ENCODE results near the gene RPL3.
A peak's percentile ranks its signal among the peaks of the same experiment; 100 is the strongest.
"Not testable (repeated sequence)": the region's sequence is repeated elsewhere in the genome, so short reads cannot be mapped to it uniquely, and the experiment has no call there.

RPL3 gene

DNA sequence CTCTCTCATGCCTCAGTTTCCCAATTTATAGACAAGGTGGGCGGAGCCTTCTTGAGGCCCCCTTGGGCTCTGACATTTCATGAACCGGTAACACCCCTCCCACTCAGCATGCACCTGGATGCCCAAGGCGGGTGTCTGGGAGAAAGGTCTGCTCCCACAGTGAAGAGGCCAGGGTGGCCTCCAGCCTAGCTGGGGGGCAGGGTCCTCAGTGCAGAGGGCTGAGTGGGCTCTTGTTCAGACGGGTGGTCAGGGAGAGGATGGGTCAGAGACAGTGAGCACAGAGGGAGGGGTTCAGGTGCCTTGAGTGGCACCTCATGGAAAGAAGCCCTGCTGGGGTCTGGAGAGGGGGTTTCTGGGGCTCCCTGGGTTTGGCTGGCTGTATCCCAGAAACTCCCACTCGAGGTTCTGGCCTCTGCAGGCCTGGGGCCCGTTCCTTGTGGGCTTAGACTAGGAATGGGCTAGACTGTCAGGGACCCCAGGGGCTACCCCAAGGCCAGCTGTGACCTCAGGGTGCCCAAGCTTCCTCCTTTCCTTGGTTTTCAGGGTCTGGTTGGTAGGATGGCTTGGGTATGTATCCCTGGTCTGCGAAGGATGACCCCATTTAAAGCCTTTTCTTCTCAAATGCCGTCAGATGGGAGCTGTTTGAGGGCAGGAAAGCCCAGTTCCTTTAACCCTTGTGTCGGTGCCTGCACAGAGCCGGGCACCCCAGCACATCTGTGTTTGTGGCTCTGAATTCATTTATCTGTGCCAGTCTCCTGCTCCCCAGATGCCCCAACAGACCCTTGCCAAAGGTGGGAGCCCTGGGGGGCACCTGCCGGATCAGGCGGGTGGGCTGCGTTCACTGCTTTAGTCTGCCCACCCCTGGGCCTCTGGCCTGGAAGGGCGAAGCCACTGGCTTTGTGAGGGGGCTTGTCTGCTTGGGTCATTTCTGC, 31.6 kb upstream of the RPL3 start:
- DNase-seq: no peak

- DNase-seq: no peak
Measured at GRCh38 chr22:39349967-39350726, 30.7 kb upstream of the RPL3 start, which contains the start of gene SYNGR1. Gene SYNGR1 (plus strand): TSS chr22:39349991. CDS start chr22:39350011, 20 bp downstream.

DNA sequence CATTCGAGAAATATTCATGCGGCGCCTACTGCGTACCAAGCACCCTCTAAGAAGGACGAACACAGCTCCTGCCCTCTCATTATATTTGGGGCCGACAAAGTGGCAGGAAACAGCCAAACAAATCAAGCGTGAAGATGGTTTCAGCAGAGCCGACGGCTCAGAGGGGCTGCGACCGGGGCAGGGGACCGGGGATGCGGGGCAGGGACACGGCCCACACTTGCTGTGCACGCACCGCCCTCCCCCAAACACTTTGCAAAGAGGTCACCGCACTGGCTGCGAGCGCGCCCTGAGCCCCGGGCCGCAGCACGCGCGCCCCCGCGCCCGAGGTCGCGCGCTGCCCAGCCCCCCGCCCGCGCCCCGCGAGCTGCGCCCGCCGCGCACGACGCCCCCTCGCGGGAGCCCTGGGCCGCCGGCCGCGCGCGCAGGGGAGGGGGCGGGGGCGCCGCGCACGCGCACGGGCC, 30.1 kb upstream of the RPL3 start:
- DNase-seq: peak; percentile 21 to 78

GRCh38 chr22:39348909-39349505, 29.6 kb upstream of the RPL3 start:
- peak in 1 of 2 experiments; percentile 27 for DNase-seq

- no peak for DNase-seq
Measured at GRCh38 chr22:39345231-39345630, 25.8 kb upstream of the RPL3 start.

DNA sequence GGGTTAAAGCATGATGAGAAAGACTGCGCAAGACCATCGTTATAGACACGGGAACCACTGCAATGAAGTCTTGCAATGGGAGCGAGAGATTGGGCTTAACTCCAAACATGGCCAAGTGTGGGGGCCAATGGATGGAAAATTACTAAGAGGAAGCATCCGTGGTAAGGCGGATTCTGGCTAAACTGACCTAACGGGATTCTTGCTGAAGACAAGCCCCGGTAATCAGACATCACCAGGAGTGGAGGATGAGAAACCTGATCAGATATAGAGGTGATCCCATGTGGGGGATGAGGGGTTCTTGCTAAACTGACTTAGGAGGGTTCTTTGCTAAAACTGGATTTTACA, 24.6 kb upstream of the RPL3 start:
- no peak for DNase-seq

DNA sequence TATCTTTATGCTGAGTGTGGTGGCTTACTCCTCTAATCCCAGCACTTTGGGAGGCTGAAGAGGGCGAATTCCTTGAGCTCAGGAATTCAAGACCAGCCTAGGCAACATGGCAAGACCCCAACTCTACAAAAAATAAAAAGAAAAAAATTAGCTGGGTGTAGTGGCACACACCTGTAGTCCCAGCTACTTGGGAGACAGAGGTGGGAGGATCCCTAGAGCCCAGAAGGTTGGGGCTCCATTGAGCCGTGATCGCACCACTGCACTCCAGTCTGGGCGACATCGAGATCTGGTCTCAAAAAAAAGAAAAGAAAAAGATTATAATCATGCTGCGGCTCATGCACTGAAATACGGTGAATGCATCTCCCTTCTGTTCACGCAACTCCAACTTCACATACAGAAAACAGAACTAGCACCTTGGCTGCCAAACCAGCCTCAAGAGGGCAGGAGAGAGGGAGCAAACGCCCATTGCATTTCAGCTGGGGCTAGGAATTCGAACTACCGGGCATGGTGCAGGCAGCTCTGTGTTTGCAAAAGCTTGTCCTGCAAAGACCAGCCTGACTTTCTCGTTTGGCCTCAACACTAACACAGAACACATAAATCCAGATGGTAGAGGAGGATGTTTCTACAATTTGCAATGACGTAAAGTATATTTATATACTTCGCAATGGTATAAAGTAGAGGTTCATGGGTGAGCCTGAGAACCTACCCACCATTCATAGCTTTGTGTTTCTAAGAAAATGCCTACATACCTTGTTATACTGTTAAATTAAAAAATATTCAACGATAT, 24.0 kb upstream of the RPL3 start:
- peak; percentile 13 to 21 for DNase-seq

DNA sequence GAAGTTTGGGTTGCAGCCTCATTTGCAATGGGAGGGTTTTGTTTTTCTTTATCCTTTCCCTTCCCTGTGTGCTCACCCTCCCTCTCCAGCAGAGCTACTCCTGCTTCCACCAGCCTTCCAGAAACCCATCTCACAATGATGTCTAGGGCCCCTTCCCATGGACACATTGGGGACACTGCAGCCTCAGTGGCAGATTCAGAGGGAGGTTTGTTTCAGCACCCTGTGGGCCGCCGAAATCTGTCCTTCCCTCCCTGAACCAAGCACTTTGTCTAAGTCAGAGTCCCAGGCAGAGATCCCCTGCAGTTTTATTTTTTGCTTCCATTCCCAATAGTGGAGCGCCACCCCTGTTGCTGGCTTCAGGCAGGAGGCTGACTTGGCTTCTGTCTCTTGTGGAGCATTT, 21.8 kb upstream of the RPL3 start:
- DNase-seq: no peak

DNA sequence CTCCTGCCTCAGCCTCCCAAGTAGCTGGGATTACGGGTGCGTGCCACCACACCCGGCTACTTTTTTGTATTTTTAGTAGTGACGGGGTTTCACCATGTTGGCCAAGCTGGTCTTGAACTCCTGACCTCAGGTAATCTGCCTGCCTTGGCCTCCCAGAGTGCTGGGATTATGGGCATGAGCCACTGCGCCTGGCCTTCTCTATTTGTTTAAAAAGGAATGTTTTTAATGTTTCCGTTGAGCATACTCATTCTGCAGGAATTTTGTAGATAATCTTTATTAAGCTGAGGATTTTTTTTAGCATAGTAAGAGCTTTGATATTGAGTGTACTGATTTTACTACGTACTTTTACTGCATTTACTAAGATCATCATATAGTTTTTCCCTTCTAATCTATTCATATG, 20.4 kb upstream of the RPL3 start:
- DNase-seq: not testable (repeated sequence)

DNA sequence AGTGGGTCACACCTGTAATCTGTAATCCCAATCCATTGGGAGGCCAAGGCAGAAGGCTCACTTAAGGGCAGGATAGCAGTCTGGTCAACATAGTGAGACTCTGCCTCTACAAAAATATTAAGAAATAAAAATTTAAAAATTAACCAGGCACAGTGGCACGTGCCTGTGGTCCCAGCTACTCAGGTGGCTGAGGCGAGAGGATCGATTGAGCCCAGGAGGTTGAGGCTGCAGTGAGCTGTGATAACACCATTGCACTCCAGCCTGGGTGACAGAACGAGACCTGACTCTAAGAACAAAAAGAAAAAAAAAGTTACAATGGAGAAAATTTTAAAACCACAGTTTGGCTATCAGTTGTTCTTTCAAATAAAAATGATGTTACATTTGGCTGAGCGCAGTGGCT, 17.0 kb upstream of the RPL3 start:
- DNase-seq: no peak

DNA sequence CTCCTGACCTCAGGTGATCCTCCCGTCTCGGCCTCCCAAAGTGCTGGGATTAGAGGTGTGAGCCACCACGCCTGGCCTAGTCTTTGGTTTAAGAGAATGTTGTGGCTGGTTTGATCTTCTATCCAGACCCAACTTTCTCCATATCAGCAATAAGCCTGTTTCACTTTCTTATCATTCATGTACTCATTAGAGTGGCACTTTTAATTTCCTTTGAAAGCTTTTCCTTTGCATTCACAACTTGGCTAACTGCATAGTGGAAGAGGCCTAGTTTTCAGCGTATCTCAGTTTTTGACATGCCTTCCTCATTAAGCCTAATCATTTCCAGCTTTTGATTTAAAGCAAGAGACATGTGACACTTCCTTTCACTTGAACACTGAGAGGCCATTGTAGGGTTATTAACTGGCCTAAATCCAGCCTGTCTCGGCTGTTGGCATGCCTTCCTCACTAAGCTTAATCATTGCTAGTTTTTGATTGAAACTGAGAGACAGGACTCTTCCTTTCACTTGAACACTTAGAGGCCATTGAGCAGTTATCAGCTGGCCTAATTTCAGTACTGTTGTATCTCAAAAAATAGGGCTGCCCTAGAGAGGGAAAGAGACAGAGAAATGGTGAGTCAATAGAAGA, 13.1 kb upstream of the RPL3 start:
- no peak for DNase-seq

GRCh38 chr22:39330553-39330952, 11.1 kb upstream of the RPL3 start:
- DNase-seq: not testable (repeated sequence)

GRCh38 chr22:39327995-39328754, 8.8 kb upstream of the RPL3 start:
- DNase-seq: no peak

DNA sequence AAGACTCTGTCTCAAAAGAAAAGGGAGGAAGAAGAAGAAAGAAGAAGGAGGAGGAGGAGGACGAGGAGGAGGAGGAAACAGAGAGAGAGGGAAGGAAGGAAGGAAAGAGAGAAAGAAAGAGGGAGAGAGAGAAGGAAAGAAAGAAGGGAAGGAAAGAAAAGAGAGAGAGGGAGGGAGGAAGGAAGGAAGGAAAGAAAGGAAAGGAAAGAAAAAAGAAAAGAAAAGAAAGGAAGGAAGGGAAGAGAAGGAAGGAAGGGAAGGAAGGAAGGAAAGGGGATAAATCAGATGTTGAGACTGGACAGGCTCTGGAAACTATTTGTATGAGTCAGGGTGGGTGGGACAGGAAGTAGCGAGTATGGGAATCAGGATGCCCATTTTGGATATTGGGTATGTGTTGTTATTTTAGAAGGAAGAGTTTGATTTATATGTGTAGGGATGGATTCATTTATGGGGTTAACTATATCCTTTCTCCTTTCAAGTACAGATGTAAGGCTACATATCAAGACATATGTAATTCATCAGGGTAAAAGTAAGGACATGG, 6.0 kb upstream of the RPL3 start:
- no peak for DNase-seq

- not testable (repeated sequence) for DNase-seq
Measured at GRCh38 chr22:39320616-39321029, 1.2 kb upstream of the RPL3 start.

- DNase-seq: no peak
Measured at GRCh38 chr22:39318507-39319283, 728 bp downstream of the RPL3 start.

DNA sequence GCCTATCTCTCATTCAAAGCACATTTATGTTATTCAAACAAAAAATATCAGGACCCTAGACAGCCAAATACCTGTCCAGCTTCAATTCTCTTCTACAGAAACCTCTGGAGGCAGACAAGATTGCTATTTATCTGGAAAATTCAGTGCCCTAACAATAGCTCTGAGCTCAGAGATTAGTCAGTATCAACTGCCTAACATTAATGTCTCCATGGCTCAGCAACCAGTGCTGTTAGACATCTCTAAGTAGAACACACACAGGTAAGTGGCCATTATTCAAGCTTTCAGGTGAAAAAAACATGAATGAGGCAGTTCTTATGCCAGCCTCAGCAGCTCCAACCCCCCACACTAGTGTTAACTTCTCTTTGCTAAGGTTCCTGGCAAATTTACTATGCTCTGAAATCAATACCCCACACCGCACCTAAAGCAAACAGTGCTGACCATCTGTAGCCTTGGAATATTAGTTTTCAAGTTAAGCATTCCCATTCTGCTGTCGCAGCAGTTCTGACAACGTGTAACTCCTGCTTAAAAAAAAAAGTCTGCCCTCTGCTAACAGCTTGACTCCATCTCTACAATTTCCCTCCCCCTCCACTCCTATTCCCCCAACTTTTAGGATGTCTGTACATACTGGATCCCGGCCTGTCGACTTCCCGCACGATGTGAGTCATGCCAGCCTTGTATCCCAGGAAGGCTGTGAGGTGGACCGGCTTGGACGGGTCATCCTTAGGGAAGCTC, 1.5 kb downstream of the RPL3 start:
- no peak for DNase-seq

DNA sequence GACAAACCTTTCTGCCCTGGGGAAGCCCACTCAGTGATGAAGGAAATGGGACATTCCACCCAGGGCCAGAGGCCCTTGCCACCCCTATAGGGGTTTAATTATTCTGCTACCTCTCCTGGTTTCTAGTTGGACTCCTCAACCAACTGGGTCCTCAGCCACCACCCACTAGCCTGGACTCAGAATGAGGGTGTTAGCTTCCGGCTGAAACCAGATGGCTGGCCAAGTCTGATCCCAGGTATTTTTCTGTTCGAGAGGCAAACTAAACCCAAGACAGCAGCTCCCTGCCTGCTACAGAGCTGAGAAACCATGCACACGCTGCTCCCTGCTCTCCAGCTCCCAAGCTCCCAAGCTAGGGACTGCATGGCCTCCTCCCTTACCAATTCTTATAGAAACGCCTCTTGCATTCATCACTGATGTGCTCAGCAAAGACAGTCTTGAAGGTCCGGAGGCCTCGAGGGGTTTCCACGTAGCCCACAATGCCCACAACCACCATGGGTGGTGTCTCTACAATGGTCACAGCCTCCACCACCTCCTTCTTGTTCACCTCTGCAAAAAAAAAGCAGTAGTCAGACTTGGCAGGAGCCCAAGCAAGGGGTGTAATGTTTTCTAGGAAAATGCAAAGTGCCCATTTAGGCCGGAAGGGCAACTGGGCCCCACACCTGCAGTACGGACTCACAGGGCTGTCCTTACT, 2.2 kb downstream of the RPL3 start:
- DNase-seq: no peak
